Cardiac fibroblast (primary cell): ENCODE measurements around the gene RSPO3.

Source experiments
- DNase-seq, 2 donors: peaks; one replicate each; pipeline versions ENCODE4 v3.0.0 to v3.0.0-alpha.2; 2010; ENCODE audit warnings: low read depth in 2 of 2
- H3K4me3 ChIP-seq, 2 donors: replicated peaks in 1 of 2; 1 replicate in 1 of 2; 2 replicates in 1 of 2; pipeline ENCODE4 v1.5.1; 2011; ENCODE audit warnings: low read depth in 2 of 2, low read length in 2 of 2, mild to moderate bottlenecking in 2 of 2, moderate library complexity in 1 of 2
- CTCF ChIP-seq: IDR thresholded peaks from one replicate; pipeline ENCODE4 v1.5.1; 2011; ENCODE audit warnings: low read depth, mild to moderate bottlenecking, low read length, inconsistent platforms

The RSPO3 gene

DNA sequence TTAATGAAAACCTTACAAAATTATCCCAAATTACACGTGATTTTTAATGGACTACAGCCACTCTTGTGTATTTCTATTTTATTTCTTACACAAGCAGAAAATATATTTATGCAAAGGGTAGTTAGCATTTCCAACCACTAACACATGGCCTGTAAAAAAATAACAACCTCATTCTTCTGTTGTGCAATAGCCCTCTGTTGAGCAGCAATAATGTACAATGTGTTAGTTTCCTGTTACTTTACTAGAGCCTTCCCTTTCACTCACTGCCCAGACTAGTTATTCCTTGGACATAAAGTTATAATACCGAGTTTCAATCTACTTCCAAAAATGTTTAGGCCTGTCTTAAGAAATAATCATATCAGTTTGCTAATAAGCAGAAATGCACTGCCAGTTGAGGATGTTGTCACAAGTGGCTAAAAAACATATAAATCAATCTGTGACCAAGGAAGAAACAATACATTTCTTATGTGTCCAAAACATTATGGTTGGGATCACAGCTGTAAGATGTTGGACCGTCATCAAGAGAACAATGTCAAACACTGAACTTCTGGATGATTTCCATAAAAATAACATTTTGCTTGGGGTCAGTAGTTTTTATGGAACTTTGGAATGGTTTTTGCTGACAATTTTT is 74.6 kb downstream of the RSPO3 start:
- no peak overlapping the region for H3K4me3 ChIP-seq
- DNase-seq = peak; percentile 74 to 77
- no peak for TF ChIP-seq CTCF

DNA sequence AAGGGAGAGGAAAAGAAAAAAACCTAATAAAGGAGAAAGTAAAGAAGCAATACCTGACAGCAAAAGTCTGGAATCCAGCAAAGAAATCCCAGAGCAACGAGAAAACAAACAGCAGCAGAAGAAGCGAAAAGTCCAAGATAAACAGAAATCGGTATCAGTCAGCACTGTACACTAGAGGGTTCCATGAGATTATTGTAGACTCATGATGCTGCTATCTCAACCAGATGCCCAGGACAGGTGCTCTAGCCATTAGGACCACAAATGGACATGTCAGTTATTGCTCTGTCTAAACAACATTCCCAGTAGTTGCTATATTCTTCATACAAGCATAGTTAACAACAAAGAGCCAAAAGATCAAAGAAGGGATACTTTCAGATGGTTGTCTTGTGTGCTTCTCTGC is 77.4 kb downstream of the RSPO3 start:
- H3K4me3 ChIP-seq = no peak overlapping the region
- no peak for DNase-seq
- no peak for TF ChIP-seq CTCF

- DNase-seq = peak; percentile 44 to 71
- no peak for TF ChIP-seq CTCF
- no peak overlapping the region for H3K4me3 ChIP-seq
Observed at GRCh38 chr6:127198549-127198948, 80.1 kb downstream of the RSPO3 start.

DNA sequence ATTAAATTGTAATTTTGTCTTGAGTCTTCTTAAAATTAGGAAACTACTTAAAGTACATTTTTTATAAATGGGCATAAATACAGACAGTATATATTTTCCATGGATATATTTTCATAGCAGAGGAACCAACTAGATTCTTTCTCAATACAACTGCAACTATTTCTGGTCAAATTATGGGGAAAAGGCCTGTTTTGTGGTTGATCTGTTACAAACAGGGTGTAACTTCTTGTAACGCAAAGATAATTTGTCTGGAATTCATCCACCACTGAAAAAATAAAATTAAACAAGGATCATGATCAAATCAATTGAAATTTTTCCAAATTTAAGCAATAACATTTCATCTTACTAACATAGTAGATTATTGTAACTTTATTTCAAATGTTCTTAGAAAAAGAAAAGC is 81.0 kb downstream of the RSPO3 start:
- H3K4me3 ChIP-seq = no peak overlapping the region
- DNase-seq = no peak
- no peak for TF ChIP-seq CTCF

- DNase-seq = no peak
- TF ChIP-seq CTCF = no peak
- no peak overlapping the region for H3K4me3 ChIP-seq
Observed at GRCh38 chr6:127200114-127200513, 81.6 kb downstream of the RSPO3 start.

DNA sequence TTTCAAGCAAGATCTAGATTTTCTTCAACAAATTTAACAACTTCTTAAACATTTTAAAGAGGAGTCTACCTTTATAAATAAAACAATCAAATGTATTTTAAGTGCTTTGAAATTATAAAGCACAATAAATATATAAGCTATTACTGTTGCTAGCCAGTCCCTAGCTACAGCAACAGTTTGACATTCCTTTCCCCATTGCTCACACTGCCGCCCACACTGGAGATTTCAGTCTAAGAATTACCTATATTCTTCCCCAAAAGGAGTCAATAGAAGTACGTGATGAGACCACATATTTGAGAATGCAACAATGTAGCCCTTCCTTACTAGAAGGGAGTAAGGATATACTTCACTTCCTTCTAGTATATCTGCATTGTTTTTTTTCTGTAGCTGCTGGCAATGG is 82.8 kb downstream of the RSPO3 start:
- peak; percentile 54 to 79 for DNase-seq
- no peak overlapping the region for H3K4me3 ChIP-seq
- no peak for TF ChIP-seq CTCF

GRCh38 chr6:127202676-127203075 is 84.2 kb downstream of the RSPO3 start:
- no peak for DNase-seq
- no peak overlapping the region for H3K4me3 ChIP-seq
- TF ChIP-seq CTCF = no peak
